ENCODE measurements around the gene VGLL4.

DNA sequence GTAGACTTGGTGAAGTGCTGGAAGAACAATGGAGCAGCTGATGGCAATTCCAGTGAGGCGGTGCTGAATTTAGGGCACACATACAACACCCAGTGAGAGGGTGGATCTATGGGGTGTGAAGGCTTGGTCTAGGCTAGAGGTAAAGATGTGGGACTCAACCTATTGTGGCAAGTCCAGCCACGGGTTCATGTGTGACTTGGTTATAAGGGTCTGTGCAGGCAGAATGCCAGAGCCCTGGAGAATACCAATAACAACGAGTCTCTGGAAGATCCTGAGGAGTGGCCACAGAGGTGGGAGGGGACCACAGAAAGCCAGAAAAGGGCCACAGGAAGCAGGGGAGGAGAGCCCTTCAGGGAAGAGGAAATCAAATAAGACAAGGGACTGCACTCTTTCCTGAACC lies 55.0 kb downstream of the VGLL4 start:
- TF ChIP-seq CTCF (IDR thresholded peaks at IDR 0.05; ENCODE audit: borderline replicate concordance, extremely low read depth, low read length, poor library complexity, severe bottlenecking): no peak
- no peak for TF ChIP-seq EZH2 (IDR thresholded peaks at IDR 0.05; ENCODE audit: borderline replicate concordance, low read depth, low read length, severe bottlenecking)
